GM12801 (cell line): ENCODE results near the gene ERC2.

Experiments used
- CTCF ChIP-seq: IDR thresholded peaks from one replicate; pipeline ENCODE4 v1.5.1; 2011; ENCODE audit warnings: control low read depth; ENCODE audit not compliant: insufficient read length; ENCODE audit errors: extremely low read depth

Gene ERC2

GRCh38 chr3:56409790-56410189, 58.5 kb downstream of the ERC2 start:
- TF ChIP-seq CTCF, result no peak

- no peak for TF ChIP-seq CTCF
These were observed 59.5 kb downstream of the ERC2 start for GRCh38 chr3:56408761-56409196.

GRCh38 chr3:56406826-56407515, 61.3 kb downstream of the ERC2 start:
- TF ChIP-seq CTCF, result no peak

- no peak for TF ChIP-seq CTCF
These were observed 63.4 kb downstream of the ERC2 start for GRCh38 chr3:56404884-56405283.

- no peak for TF ChIP-seq CTCF
These were observed 69.6 kb downstream of the ERC2 start for GRCh38 chr3:56398659-56399058.

GRCh38 chr3:56397798-56398197, 70.5 kb downstream of the ERC2 start:
- TF ChIP-seq CTCF, result no peak

- TF ChIP-seq CTCF, result no peak
These were observed 79.0 kb downstream of the ERC2 start for GRCh38 chr3:56389183-56389830.
